ENCODE measurements around the gene NOL4L.

NOL4L gene

GRCh38 chr20:32613192-32614053, 28.3 kb upstream of the NOL4L start:
- no peak for FAIRE-seq

- no peak for FAIRE-seq
These were observed 27.4 kb upstream of the NOL4L start for GRCh38 chr20:32612351-32613191.

- FAIRE-seq = no peak
These were observed 26.7 kb upstream of the NOL4L start for GRCh38 chr20:32611868-32612267.

GRCh38 chr20:32611286-32611685, 26.2 kb upstream of the NOL4L start:
- FAIRE-seq = no peak

- FAIRE-seq = no peak
These were observed 25.5 kb upstream of the NOL4L start for GRCh38 chr20:32610472-32611218.

GRCh38 chr20:32609993-32610392, 24.9 kb upstream of the NOL4L start:
- no peak for FAIRE-seq

GRCh38 chr20:32609111-32609773, 24.1 kb upstream of the NOL4L start:
- no peak for FAIRE-seq

GRCh38 chr20:32608664-32609015, 23.5 kb upstream of the NOL4L start:
- no peak for FAIRE-seq

GRCh38 chr20:32607727-32608663, 22.9 kb upstream of the NOL4L start:
- FAIRE-seq = no peak

GRCh38 chr20:32607324-32607723, 22.2 kb upstream of the NOL4L start:
- no peak for FAIRE-seq

GRCh38 chr20:32606790-32607189, 21.7 kb upstream of the NOL4L start:
- no peak for FAIRE-seq

GRCh38 chr20:32606107-32606506, 21.0 kb upstream of the NOL4L start:
- FAIRE-seq = no peak

- FAIRE-seq = no peak
These were observed 20.1 kb upstream of the NOL4L start for GRCh38 chr20:32605167-32605656.

- no peak for FAIRE-seq
These were observed 18.1 kb upstream of the NOL4L start for GRCh38 chr20:32603046-32603726.

GRCh38 chr20:32602273-32602672, 17.1 kb upstream of the NOL4L start:
- FAIRE-seq = no peak

GRCh38 chr20:32600681-32601237, 15.6 kb upstream of the NOL4L start:
- FAIRE-seq = no peak

GRCh38 chr20:32599783-32600340, 14.7 kb upstream of the NOL4L start:
- FAIRE-seq = no peak

- no peak for FAIRE-seq
These were observed 13.5 kb upstream of the NOL4L start for GRCh38 chr20:32598606-32599005.

- no peak for FAIRE-seq
These were observed 12.6 kb upstream of the NOL4L start for GRCh38 chr20:32597714-32598113.

GRCh38 chr20:32596681-32597252, 11.6 kb upstream of the NOL4L start:
- no peak for FAIRE-seq

Measured in TTC549 (cell line).